GM20000 (cell line): Measurements from ENCODE around the gene CD1D.

ENCODE experiments used
- DNase-seq: peaks from one replicate; pipeline ENCODE4 v3.0.0; 2012; ENCODE audit warnings: low spot score
- CTCF ChIP-seq: IDR thresholded peaks from 2 replicates; pipeline ENCODE4 v1.5.1; 2012; ENCODE audit warnings: mild to moderate bottlenecking, control low read depth; ENCODE audit errors: extremely low read depth, missing control alignments

Gene CD1D

GRCh38 chr1:158180741-158181576 lies at the start of gene CD1D:
Gene CD1D, plus strand, starts transcription at chr1:158180895. Its CDS starts 207 bp downstream, at chr1:158181102.
- peak; percentile 55 for DNase-seq
- TF ChIP-seq CTCF = no peak

GRCh38 chr1:158131217-158131616 lies 49.5 kb upstream of the CD1D start:
- no peak for TF ChIP-seq CTCF
- DNase-seq = no peak

DNA sequence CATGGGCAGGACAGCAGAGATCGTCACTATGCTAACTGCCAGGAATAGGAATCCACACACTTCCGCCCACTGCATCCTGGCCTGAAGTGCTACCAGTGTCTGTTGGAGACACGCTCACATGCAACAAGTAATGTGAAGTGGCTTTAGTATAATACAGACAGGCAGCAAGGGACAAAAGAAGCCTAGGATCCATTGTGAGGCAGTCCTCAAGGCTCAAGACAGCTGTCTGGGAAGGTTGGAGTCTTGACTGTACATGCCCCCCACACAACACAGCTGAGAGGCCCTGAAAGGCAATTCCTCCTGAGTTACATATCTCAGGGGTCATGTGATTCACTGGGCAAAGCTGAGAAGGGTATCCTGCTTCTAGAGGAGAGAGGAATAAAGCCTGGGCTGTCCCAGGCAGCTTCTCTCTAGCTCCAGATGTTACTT lies 39.9 kb upstream of the CD1D start:
- no peak for DNase-seq
- no peak for TF ChIP-seq CTCF

GRCh38 chr1:158145173-158145719 lies 35.4 kb upstream of the CD1D start:
- no peak for TF ChIP-seq CTCF
- DNase-seq = no peak

DNA sequence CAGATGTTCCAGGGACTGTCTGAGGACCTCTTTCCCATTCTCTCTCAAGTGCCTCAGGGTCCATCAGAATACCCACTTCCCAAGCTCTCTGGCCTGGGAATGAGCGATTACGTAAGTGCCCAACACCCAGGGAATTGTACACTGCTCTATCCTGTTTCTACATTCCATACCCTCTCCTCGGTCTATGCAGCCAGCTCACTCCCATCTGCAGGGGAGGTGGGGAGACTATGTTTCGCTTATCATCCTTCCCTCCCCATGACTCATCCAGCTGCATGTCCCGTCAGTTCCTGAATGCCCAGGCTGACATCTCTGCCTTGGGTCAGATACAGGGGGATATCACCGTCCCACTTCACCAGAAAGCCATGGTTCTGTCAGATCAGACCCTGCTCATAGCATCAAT lies 34.5 kb upstream of the CD1D start:
- DNase-seq = no peak
- TF ChIP-seq CTCF = no peak

GRCh38 chr1:158146739-158147138 lies 34.0 kb upstream of the CD1D start:
- no peak for TF ChIP-seq CTCF
- DNase-seq = no peak

DNA sequence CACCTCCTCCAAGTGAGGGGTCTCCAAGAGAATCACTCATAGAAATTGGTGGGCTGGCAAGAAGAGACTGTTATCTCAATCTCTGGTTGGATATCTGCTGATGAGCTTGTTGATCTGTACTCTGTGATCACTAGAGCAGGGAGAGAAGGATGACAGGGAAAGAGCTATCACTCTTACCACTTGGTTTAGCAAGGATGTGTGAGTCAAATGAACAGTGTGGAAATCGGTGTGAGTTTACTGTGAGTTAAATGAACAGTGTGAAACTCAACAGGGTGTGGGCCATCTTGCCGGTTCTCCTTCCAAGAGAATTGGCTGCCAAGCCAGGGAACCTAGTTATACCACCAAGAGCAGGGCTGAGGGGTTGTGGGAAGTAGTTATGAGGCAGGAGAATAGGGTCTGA lies 33.3 kb upstream of the CD1D start:
- DNase-seq = no peak
- TF ChIP-seq CTCF = no peak
